ENCODE data around the gene IL1RAPL2.

GRCh38 chrX:105662248-105662647, 1096.2 kb downstream of the IL1RAPL2 start:
- no peak for TF ChIP-seq RFX5 (IDR thresholded peaks at IDR 0.05)
- TF ChIP-seq PHF8 (IDR thresholded peaks at IDR 0.05; ENCODE audit: borderline replicate concordance, low read depth), result no peak
